ENCODE data around the gene SLC1A2. TPM values are rescaled to one million over a fixed set of nuclear protein-coding genes. Genes with fewer than 3 reads are reported as not detected.

Gene SLC1A2
- total RNA-seq, 1 donor from 2014 or later = 0.25 TPM

GRCh38 chr11:35287344-35287890, 131.9 kb downstream of the SLC1A2 start:
- Mint-ChIP-seq H3K4me1 (ENCODE audit: low read depth, unreplicated experiment) (peaks cover 19% of the 10 kb centered on the region), H3K27me3 (ENCODE audit: low read depth, unreplicated experiment) (no peaks in the 10 kb centered on the region), H3K9me3 (ENCODE audit: unreplicated experiment) (no peaks in the 10 kb centered on the region), H3K36me3 (ENCODE audit: low read depth, unreplicated experiment) (no peaks in the 10 kb centered on the region), H3K4me3 (ENCODE audit: unreplicated experiment) (no peak overlapping the region), H3K27ac (ENCODE audit: unreplicated experiment) (no peak overlapping the region)
- no peak overlapping the region for H2AFZ ChIP-seq (ENCODE audit: low read depth, low read length)
- H3K79me2 ChIP-seq (ENCODE audit: insufficient read depth, low read length) = no peaks in the 10 kb centered on the region
- TF ChIP-seq CTCF (IDR thresholded peaks at IDR 0.05; ENCODE audit: insufficient read depth, low read depth, low read length) = no peak
- no peak for TF ChIP-seq EZH2 (IDR thresholded peaks at IDR 0.05; ENCODE audit: insufficient read depth, low read length)
- H4K20me1 ChIP-seq (ENCODE audit: insufficient read depth, low read length) = no peaks in the 10 kb centered on the region
- H3K36me3 ChIP-seq (ENCODE audit: insufficient read depth, low read length) = no peaks in the 10 kb centered on the region
- DNase-seq (ENCODE audit: low read depth) (no peak), FAIRE-seq (no peak)
- H3K4me1 ChIP-seq (ENCODE audit: insufficient read depth, low read length) = peaks cover 26% of the 10 kb centered on the region
- H3K9ac ChIP-seq (ENCODE audit: low read length) = no peak overlapping the region
- H3K27ac ChIP-seq (ENCODE audit: low read depth, low read length) = no peak overlapping the region
- H3K4me3 ChIP-seq (ENCODE audit: insufficient read depth, low read depth, low read length) = no peak overlapping the region
- H3K27me3 ChIP-seq (ENCODE audit: insufficient read depth, low read length) = no peaks in the 10 kb centered on the region
- no peak overlapping the region for H3K4me2 ChIP-seq (ENCODE audit: low read length)
- H3K9me3 ChIP-seq (ENCODE audit: insufficient read depth, low read depth, low read length) = no peaks in the 10 kb centered on the region

GRCh38 chr11:35286126-35286525, 133.2 kb downstream of the SLC1A2 start:
- no peaks in the 10 kb centered on the region for H3K79me2 ChIP-seq (ENCODE audit: insufficient read depth, low read length)
- Mint-ChIP-seq H3K27ac (ENCODE audit: unreplicated experiment) (no peak overlapping the region), H3K36me3 (ENCODE audit: low read depth, unreplicated experiment) (no peaks in the 10 kb centered on the region), H3K4me3 (ENCODE audit: unreplicated experiment) (no peak overlapping the region), H3K4me1 (ENCODE audit: low read depth, unreplicated experiment) (peaks cover 23% of the 10 kb centered on the region), H3K27me3 (ENCODE audit: low read depth, unreplicated experiment) (no peaks in the 10 kb centered on the region), H3K9me3 (ENCODE audit: unreplicated experiment) (no peaks in the 10 kb centered on the region)
- DNase-seq (ENCODE audit: low read depth) (no peak), FAIRE-seq (no peak)
- no peak overlapping the region for H3K27ac ChIP-seq (ENCODE audit: low read depth, low read length)
- no peak overlapping the region for H3K9ac ChIP-seq (ENCODE audit: low read length)
- peaks cover 30% of the 10 kb centered on the region for H3K4me1 ChIP-seq (ENCODE audit: insufficient read depth, low read length)
- no peak overlapping the region for H2AFZ ChIP-seq (ENCODE audit: low read depth, low read length)
- H3K27me3 ChIP-seq (ENCODE audit: insufficient read depth, low read length) = no peaks in the 10 kb centered on the region
- no peaks in the 10 kb centered on the region for H4K20me1 ChIP-seq (ENCODE audit: insufficient read depth, low read length)
- no peak for TF ChIP-seq CTCF (IDR thresholded peaks at IDR 0.05; ENCODE audit: insufficient read depth, low read depth, low read length)
- no peak for TF ChIP-seq EZH2 (IDR thresholded peaks at IDR 0.05; ENCODE audit: insufficient read depth, low read length)
- no peaks in the 10 kb centered on the region for H3K36me3 ChIP-seq (ENCODE audit: insufficient read depth, low read length)
- H3K9me3 ChIP-seq (ENCODE audit: insufficient read depth, low read depth, low read length) = no peaks in the 10 kb centered on the region
- H3K4me3 ChIP-seq (ENCODE audit: insufficient read depth, low read depth, low read length) = no peak overlapping the region
- no peak overlapping the region for H3K4me2 ChIP-seq (ENCODE audit: low read length)

- Mint-ChIP-seq H3K4me1 (ENCODE audit: low read depth, unreplicated experiment) (peaks cover 19% of the 10 kb centered on the region), H3K27ac (ENCODE audit: unreplicated experiment) (no peak overlapping the region), H3K27me3 (ENCODE audit: low read depth, unreplicated experiment) (no peaks in the 10 kb centered on the region), H3K9me3 (ENCODE audit: unreplicated experiment) (no peaks in the 10 kb centered on the region), H3K36me3 (ENCODE audit: low read depth, unreplicated experiment) (no peaks in the 10 kb centered on the region), H3K4me3 (ENCODE audit: unreplicated experiment) (no peak overlapping the region)
- TF ChIP-seq EZH2 (IDR thresholded peaks at IDR 0.05; ENCODE audit: insufficient read depth, low read length) = no peak
- TF ChIP-seq CTCF (IDR thresholded peaks at IDR 0.05; ENCODE audit: insufficient read depth, low read depth, low read length) = no peak
- H3K4me3 ChIP-seq (ENCODE audit: insufficient read depth, low read depth, low read length) = no peak overlapping the region
- H3K4me1 ChIP-seq (ENCODE audit: insufficient read depth, low read length) = peaks cover 30% of the 10 kb centered on the region
- H2AFZ ChIP-seq (ENCODE audit: low read depth, low read length) = no peak overlapping the region
- H3K9ac ChIP-seq (ENCODE audit: low read length) = no peak overlapping the region
- H3K9me3 ChIP-seq (ENCODE audit: insufficient read depth, low read depth, low read length) = no peaks in the 10 kb centered on the region
- FAIRE-seq (no peak), DNase-seq (ENCODE audit: low read depth) (no peak)
- no peaks in the 10 kb centered on the region for H3K27me3 ChIP-seq (ENCODE audit: insufficient read depth, low read length)
- H4K20me1 ChIP-seq (ENCODE audit: insufficient read depth, low read length) = no peaks in the 10 kb centered on the region
- no peaks in the 10 kb centered on the region for H3K36me3 ChIP-seq (ENCODE audit: insufficient read depth, low read length)
- H3K27ac ChIP-seq (ENCODE audit: low read depth, low read length) = no peak overlapping the region
- no peaks in the 10 kb centered on the region for H3K79me2 ChIP-seq (ENCODE audit: insufficient read depth, low read length)
- H3K4me2 ChIP-seq (ENCODE audit: low read length) = no peak overlapping the region
Measured at GRCh38 chr11:35285471-35285870, 133.9 kb downstream of the SLC1A2 start.
